ENCODE measurements around the gene APBB3. TPM values are rescaled to one million over a fixed set of nuclear protein-coding genes. Genes with fewer than 3 reads are reported as not detected.

The APBB3 gene
- total and polyA plus RNA-seq, 9 of the 15 experiments (the other 6 are each of a cell fraction or from before 2014, with no cell fraction given), result 0.17 to 24.3 (median 9.5) TPM

- no peak for TF ChIP-seq ZNF609 (CRISPR knock-in tag; IDR thresholded peaks at IDR 0.05; ENCODE audit: borderline replicate concordance)
- no peak for TF ChIP-seq ID3 (CRISPR knock-in tag; IDR thresholded peaks at IDR 0.05)
- 0 out of 2 replicates have a peak, but pooled peaks have one; percentile 51 for TF ChIP-seq ID3 (tag; IDR thresholded peaks at IDR 0.05)
- TF ChIP-seq TEAD4 (IDR thresholded peaks at IDR 0.05; ENCODE audit: low read length), result no peak
- no peak for TF ChIP-seq TEAD4 (CRISPR knock-in tag; IDR thresholded peaks at IDR 0.05; ENCODE audit: borderline replicate concordance)
- TF ChIP-seq XRCC5 (IDR thresholded peaks at IDR 0.05; ENCODE audit: low read depth, low read length), result no peak
- no peak for TF ChIP-seq ZSCAN32 (CRISPR knock-in tag; IDR thresholded peaks at IDR 0.05)
- TF ChIP-seq GTF2B (IDR thresholded peaks at IDR 0.05; ENCODE audit: extremely low read depth, insufficient read length), result no peak
- TF ChIP-seq SFPQ (IDR thresholded peaks at IDR 0.05; ENCODE audit: low read depth, low read length), result no peak
- no peak for TF ChIP-seq NEUROD1 (IDR thresholded peaks at IDR 0.05; ENCODE audit: borderline replicate concordance, low read depth, low read length, partially characterized antibody)
- TF ChIP-seq MAFG (tag; conservative IDR thresholded peaks at IDR 0.05), result no peak
- TF ChIP-seq SRF (CRISPR knock-in tag; IDR thresholded peaks at IDR 0.05), result peak in 1 of 2 experiments; percentile 63; a peak in 1 of 4 replicates
- 0 out of 2 replicates have a peak, but pooled peaks have one; percentile 58 for TF ChIP-seq FOXK1 (CRISPR knock-in tag; IDR thresholded peaks at IDR 0.05; ENCODE audit: borderline replicate concordance)
- TF ChIP-seq TCF15 (CRISPR knock-in tag; IDR thresholded peaks at IDR 0.05), result no peak
- no peak for TF ChIP-seq MEF2D (tag; conservative IDR thresholded peaks at IDR 0.05; ENCODE audit: low read depth)
Measured at GRCh38 chr5:140547508-140548299, 16.7 kb downstream of the APBB3 start, which contains the start of gene EIF4EBP3 (continued).

Measured in K562 (cell line).